Ovary (tissue), 3 donors: Measurements from ENCODE around the gene CALML5.

Experiments used
- CTCF ChIP-seq, 3 donors: fragments of 450-650 bp in 2 of 3; fragments of 200-600 bp in 1 of 3; IDR thresholded peaks; one replicate each; pipeline versions ENCODE4 v1.5.1 to v1.8.0; 2016 to 2022; ENCODE audit warnings: antibody characterized with exemption in 3 of 3, mild to moderate bottlenecking in 1 of 3
- EP300 ChIP-seq: sonication (generic); formaldehyde crosslinking; IDR thresholded peaks from one replicate; pipeline ENCODE4 v1.6.1; 2017; ENCODE audit warnings: antibody characterized with exemption
- POLR2A ChIP-seq: fragments of 450-650 bp; IDR thresholded peaks from one replicate; pipeline ENCODE4 v1.6.1; 2017; ENCODE audit warnings: antibody characterized with exemption, mild to moderate bottlenecking, moderate library complexity
- donor health status: DM: no; HTN: no; CAD: no.

DNA sequence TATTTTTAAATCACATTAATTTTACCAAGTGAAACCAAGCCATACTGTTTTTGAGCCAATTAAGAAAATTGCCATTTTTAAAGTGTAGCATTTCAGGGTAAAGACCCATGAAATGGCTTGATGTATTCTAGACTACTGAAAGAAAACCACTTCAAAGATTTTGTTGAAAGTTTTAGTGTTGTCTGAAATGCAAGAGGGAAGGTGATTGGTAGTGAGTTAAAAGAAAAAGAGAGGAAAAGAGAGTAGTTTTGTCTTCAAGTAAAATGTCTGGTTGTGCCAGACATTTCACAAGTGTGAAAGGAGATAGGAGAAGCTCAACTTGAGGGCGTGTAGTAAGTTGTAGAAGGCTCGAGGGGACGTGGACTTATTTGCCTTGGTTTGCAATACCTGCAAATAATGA is 41.6 kb downstream of the CALML5 start:
- no peak for TF ChIP-seq CTCF (IDR thresholded peaks at IDR 0.05)
- TF ChIP-seq POLR2A = no peak
- TF ChIP-seq EP300 = no peak
